Measurements from ENCODE around the gene TRERF1.

TRERF1 gene

DNA sequence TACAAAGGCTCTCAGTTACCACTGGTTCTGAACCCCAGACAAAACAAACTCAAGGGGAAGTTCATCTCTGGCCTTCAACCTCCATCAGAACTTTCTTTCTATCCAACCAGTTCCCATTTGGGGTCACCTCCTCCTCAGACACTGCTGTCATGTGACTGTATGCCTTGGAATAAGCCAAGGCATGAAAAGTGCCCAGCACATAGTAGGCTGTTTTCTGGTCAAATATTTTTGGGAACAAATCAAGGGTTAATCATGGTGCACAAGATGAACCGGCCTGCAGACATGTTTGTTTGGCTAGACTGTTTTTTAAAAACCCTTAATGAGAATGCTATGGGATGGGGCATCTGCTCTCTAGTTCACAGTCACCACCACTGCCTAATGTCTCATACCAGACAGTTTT lies 185.2 kb downstream of the TRERF1 start:
- Histone ChIP-seq H3K4me1 (ENCODE audit: control insufficient read depth, insufficient read depth, low read length) (no peaks in the 10 kb centered on the region), H3K27ac (ENCODE audit: extremely low read depth, low read depth, low read length) (no peak overlapping the region), H3K4me3 (ENCODE audit: low read depth, low read length) (no peak overlapping the region), H3K36me3 (ENCODE audit: control insufficient read depth in 2 of 2, insufficient read depth in 1 of 2, low read length in 2 of 2) (no peaks in the 10 kb centered on the region), H3K9me3 (ENCODE audit: control insufficient read depth, insufficient read depth, low read depth, low read length) (no peaks in the 10 kb centered on the region)
- ChIA-PET POLR2A (no interaction called here), CTCF (interaction anchor here (0.6 kb wide), 1 partner anchor 145 kb away, joined by 3 read pairs; no protein-coding TSS in a partner anchor)
- TF ChIP-seq PRDM2 (tag by site-specific recombination; IDR thresholded peaks at IDR 0.05; ENCODE audit: borderline replicate concordance) = no peak
- TF ChIP-seq, protein P1, sequence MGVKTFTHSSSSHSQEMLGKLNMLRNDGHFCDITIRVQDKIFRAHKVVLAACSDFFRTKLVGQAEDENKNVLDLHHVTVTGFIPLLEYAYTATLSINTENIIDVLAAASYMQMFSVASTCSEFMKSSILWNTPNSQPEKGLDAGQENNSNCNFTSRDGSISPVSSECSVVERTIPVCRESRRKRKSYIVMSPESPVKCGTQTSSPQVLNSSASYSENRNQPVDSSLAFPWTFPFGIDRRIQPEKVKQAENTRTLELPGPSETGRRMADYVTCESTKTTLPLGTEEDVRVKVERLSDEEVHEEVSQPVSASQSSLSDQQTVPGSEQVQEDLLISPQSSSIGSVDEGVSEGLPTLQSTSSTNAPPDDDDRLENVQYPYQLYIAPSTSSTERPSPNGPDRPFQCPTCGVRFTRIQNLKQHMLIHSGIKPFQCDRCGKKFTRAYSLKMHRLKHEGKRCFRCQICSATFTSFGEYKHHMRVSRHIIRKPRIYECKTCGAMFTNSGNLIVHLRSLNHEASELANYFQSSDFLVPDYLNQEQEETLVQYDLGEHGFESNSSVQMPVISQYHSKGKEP (tag by site-specific recombination; IDR thresholded peaks at IDR 0.05) = no peak
- no peak for TF ChIP-seq ZNF16 (tag by site-specific recombination; IDR thresholded peaks at IDR 0.05; ENCODE audit: low read depth)
- TF ChIP-seq HOXD13 (CRISPR knock-in tag; IDR thresholded peaks at IDR 0.05; ENCODE audit: borderline replicate concordance) = no peak
- no peak for TF ChIP-seq ZNF324 (tag by site-specific recombination; IDR thresholded peaks at IDR 0.05)
- no peak for TF ChIP-seq ZBTB21 (tag by site-specific recombination; IDR thresholded peaks at IDR 0.05)

GRCh38 chr6:42264852-42265390 lies 186.8 kb downstream of the TRERF1 start:
- no peaks in the 10 kb centered on the region for H3K4me1 ChIP-seq (ENCODE audit: control insufficient read depth, insufficient read depth, low read length)
- no peak overlapping the region for H3K27ac ChIP-seq (ENCODE audit: extremely low read depth, low read depth, low read length)
- ChIA-PET CTCF (interaction anchor here (0.5 to 5.9 kb wide), 2 partner anchors 11 to 283 kb away, joined by 3 to 47 read pairs; no protein-coding TSS in a partner anchor), POLR2A (no interaction called here)
- no peaks in the 10 kb centered on the region for H3K36me3 ChIP-seq (ENCODE audit: control insufficient read depth in 2 of 2, insufficient read depth in 1 of 2, low read length in 2 of 2)
- no peaks in the 10 kb centered on the region for H3K9me3 ChIP-seq (ENCODE audit: control insufficient read depth, insufficient read depth, low read depth, low read length)
- H3K4me3 ChIP-seq (ENCODE audit: low read depth, low read length) = no peak overlapping the region
- TF ChIP-seq PRDM10 (tag by site-specific recombination; IDR thresholded peaks at IDR 0.05) (no peak), ZNF132 (tag by site-specific recombination; IDR thresholded peaks at IDR 0.05; ENCODE audit: borderline replicate concordance) (no peak), HOXC10 (CRISPR knock-in tag; IDR thresholded peaks at IDR 0.05) (no peak), OSR2 (tag by site-specific recombination; IDR thresholded peaks at IDR 0.05) (no peak), ZNF76 (tag by site-specific recombination; IDR thresholded peaks at IDR 0.05; ENCODE audit: borderline replicate concordance, low read depth) (no peak), ZBTB8A (tag by site-specific recombination; IDR thresholded peaks at IDR 0.05) (no peak), PRDM2 (tag by site-specific recombination; IDR thresholded peaks at IDR 0.05; ENCODE audit: borderline replicate concordance) (no peak), ZNF561 (tag by site-specific recombination; IDR thresholded peaks at IDR 0.05; ENCODE audit: borderline replicate concordance) (no peak), ZNF214 (tag by site-specific recombination; IDR thresholded peaks at IDR 0.05; ENCODE audit: borderline replicate concordance) (no peak)
- TF ChIP-seq, protein P2, sequence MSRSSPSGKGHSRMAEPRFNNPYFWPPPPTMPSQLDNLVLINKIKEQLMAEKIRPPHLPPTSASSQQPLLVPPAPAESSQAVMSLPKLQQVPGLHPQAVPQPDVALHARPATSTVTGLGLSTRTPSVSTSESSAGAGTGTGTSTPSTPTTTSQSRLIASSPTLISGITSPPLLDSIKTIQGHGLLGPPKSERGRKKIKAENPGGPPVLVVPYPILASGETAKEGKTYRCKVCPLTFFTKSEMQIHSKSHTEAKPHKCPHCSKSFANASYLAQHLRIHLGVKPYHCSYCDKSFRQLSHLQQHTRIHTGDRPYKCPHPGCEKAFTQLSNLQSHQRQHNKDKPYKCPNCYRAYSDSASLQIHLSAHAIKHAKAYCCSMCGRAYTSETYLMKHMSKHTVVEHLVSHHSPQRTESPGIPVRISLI (tag by site-specific recombination; IDR thresholded peaks at IDR 0.05) = no peak
